Glutamatergic neuron (in vitro differentiated cells): Measurements from ENCODE around the gene HDAC4. TPM values are rescaled to one million over a fixed set of nuclear protein-coding genes. Genes with fewer than 3 reads are reported as not detected.
A peak's percentile ranks its signal among the peaks of the same experiment; 100 is the strongest.

ENCODE experiments used
- DNase-seq: peaks from one replicate; pipeline ENCODE4 v3.0.0; 2022
- H3K27ac Mint-ChIP-seq: one replicate; pipeline ENCODE4 v1.8.0; 2020; ENCODE audit warnings: mild to moderate bottlenecking, mixed read lengths, inconsistent platforms; ENCODE audit not compliant: unreplicated experiment
- H3K27me3 Mint-ChIP-seq: one replicate; pipeline ENCODE4 v1.8.0; 2020; ENCODE audit warnings: mild to moderate bottlenecking, moderate library complexity, mixed read lengths, inconsistent platforms; ENCODE audit not compliant: unreplicated experiment
- H3K36me3 Mint-ChIP-seq: one replicate; pipeline ENCODE4 v1.8.0; 2020; ENCODE audit warnings: mild to moderate bottlenecking, mixed read lengths, inconsistent platforms; ENCODE audit not compliant: unreplicated experiment
- H3K4me1 Mint-ChIP-seq: one replicate; pipeline ENCODE4 v1.8.0; 2020; ENCODE audit warnings: mild to moderate bottlenecking, low read depth, mixed read lengths, inconsistent platforms; ENCODE audit not compliant: unreplicated experiment
- H3K4me3 Mint-ChIP-seq: one replicate; pipeline ENCODE4 v1.8.0; 2020; ENCODE audit warnings: mild to moderate bottlenecking, mixed read lengths, inconsistent platforms; ENCODE audit not compliant: unreplicated experiment
- H3K9me3 Mint-ChIP-seq: one replicate; pipeline ENCODE4 v1.8.0; 2020; ENCODE audit warnings: mild to moderate bottlenecking, moderate library complexity, mixed read lengths, inconsistent platforms; ENCODE audit not compliant: unreplicated experiment
- CTCF ChIP-seq: fragments of 200-600 bp; sonication (generic); IDR thresholded peaks from one replicate; pipeline ENCODE4 v1.5.0; 2021; ENCODE audit not compliant: partially characterized antibody, unreplicated experiment
- total RNA-seq: library from RNA; stranded (reverse); fragmentation: NEBNext Ultra II Directional; extraction: Animal tissue kit (Norgen Biotek cat#: 25700); gene quantifications from one replicate; pipeline ENCODE4 v1.2.1, GENCODE V29; 2021; ENCODE audit not compliant: unreplicated experiment

The HDAC4 gene
- total RNA-seq, 1 donor from 2014 or later = 90.6 TPM

GRCh38 chr2:239167766-239168444 is 232.9 kb downstream of the HDAC4 start:
- Mint-ChIP-seq H3K4me1 (peaks cover 7% of the 10 kb centered on the region), H3K27me3 (peaks cover 7% of the 10 kb centered on the region), H3K4me3 (no peak overlapping the region), H3K9me3 (peaks cover 23% of the 10 kb centered on the region), H3K36me3 (peaks cover 17% of the 10 kb centered on the region), H3K27ac (peak overlapping the region; percentile 62)
- TF ChIP-seq CTCF = no peak
- DNase-seq = peak; percentile 15

GRCh38 chr2:239167011-239167673 is 233.7 kb downstream of the HDAC4 start:
- H3K9me3 Mint-ChIP-seq = peaks cover 20% of the 10 kb centered on the region
- peaks cover 7% of the 10 kb centered on the region for H3K27me3 Mint-ChIP-seq
- peaks cover 11% of the 10 kb centered on the region for H3K36me3 Mint-ChIP-seq
- DNase-seq = peak; percentile 9
- peaks cover 7% of the 10 kb centered on the region for H3K4me1 Mint-ChIP-seq
- H3K4me3 Mint-ChIP-seq = no peak overlapping the region
- no peak for TF ChIP-seq CTCF
- no peak overlapping the region for H3K27ac Mint-ChIP-seq

- Mint-ChIP-seq H3K4me1 (peaks cover 7% of the 10 kb centered on the region), H3K4me3 (no peak overlapping the region), H3K36me3 (peaks cover 8% of the 10 kb centered on the region), H3K9me3 (peaks cover 22% of the 10 kb centered on the region), H3K27me3 (peaks cover 10% of the 10 kb centered on the region), H3K27ac (no peak overlapping the region)
- DNase-seq = peak; percentile 9
- no peak for TF ChIP-seq CTCF
Observed at GRCh38 chr2:239166201-239166834, 234.5 kb downstream of the HDAC4 start.

- Mint-ChIP-seq H3K9me3 (peaks cover 16% of the 10 kb centered on the region), H3K27ac (no peak overlapping the region), H3K4me1 (peaks cover 7% of the 10 kb centered on the region), H3K27me3 (peaks cover 10% of the 10 kb centered on the region), H3K4me3 (no peak overlapping the region), H3K36me3 (peaks cover 9% of the 10 kb centered on the region)
- DNase-seq = peak; percentile 7
- no peak for TF ChIP-seq CTCF
Observed at GRCh38 chr2:239165206-239165831, 235.5 kb downstream of the HDAC4 start.
